ENCODE results near the gene ZNF496. TPM values are rescaled to one million over a fixed set of nuclear protein-coding genes. Genes with fewer than 3 reads are reported as not detected.
"Not testable (repeated sequence)": the region's sequence is repeated elsewhere in the genome, so short reads cannot be mapped to it uniquely, and the experiment has no call there.

ZNF496 gene
- total RNA-seq, 1 donor, result 21.3 TPM

GRCh38 chr1:247273013-247273412 lies 58.7 kb downstream of the ZNF496 start:
- no peak overlapping the region for H3K4me3 ChIP-seq (ENCODE audit: low read depth, low read length)
- TF ChIP-seq CTCF (IDR thresholded peaks at IDR 0.05; ENCODE audit: insufficient read depth, low read length), result no peak
- DNase-seq (ENCODE audit: low read depth), result no peak

GRCh38 chr1:247270003-247270402 lies 61.7 kb downstream of the ZNF496 start:
- TF ChIP-seq CTCF (IDR thresholded peaks at IDR 0.05; ENCODE audit: insufficient read depth, low read length), result no peak
- DNase-seq (ENCODE audit: low read depth), result no peak
- no peak overlapping the region for H3K4me3 ChIP-seq (ENCODE audit: low read depth, low read length)

- no peak for DNase-seq (ENCODE audit: low read depth)
- no peak overlapping the region for H3K4me3 ChIP-seq (ENCODE audit: low read depth, low read length)
- no peak for TF ChIP-seq CTCF (IDR thresholded peaks at IDR 0.05; ENCODE audit: insufficient read depth, low read length)
Measured at GRCh38 chr1:247269133-247269532, 62.5 kb downstream of the ZNF496 start.

- peak; percentile 4 for DNase-seq (ENCODE audit: low read depth)
- no peak for TF ChIP-seq CTCF (IDR thresholded peaks at IDR 0.05; ENCODE audit: insufficient read depth, low read length)
- H3K4me3 ChIP-seq (ENCODE audit: low read depth, low read length), result no peak overlapping the region
Measured at GRCh38 chr1:247268390-247269045, 63.1 kb downstream of the ZNF496 start.

- H3K4me3 ChIP-seq (ENCODE audit: low read depth, low read length), result no peak overlapping the region
- no peak for DNase-seq (ENCODE audit: low read depth)
- no peak for TF ChIP-seq CTCF (IDR thresholded peaks at IDR 0.05; ENCODE audit: insufficient read depth, low read length)
Measured at GRCh38 chr1:247266053-247266452, 65.6 kb downstream of the ZNF496 start.

GRCh38 chr1:247255772-247256171 lies 75.9 kb downstream of the ZNF496 start, which contains the start of gene VN1R5:
Gene VN1R5, plus strand, starts transcription at chr1:247256072.
- not testable (repeated sequence) for DNase-seq (ENCODE audit: low read depth); H3K4me3 ChIP-seq (ENCODE audit: low read depth, low read length)

- DNase-seq (ENCODE audit: low read depth), result no peak
- H3K4me3 ChIP-seq (ENCODE audit: low read depth, low read length), result no peak overlapping the region
- TF ChIP-seq CTCF (IDR thresholded peaks at IDR 0.05; ENCODE audit: insufficient read depth, low read length), result no peak
Measured at GRCh38 chr1:247247568-247247967, 84.1 kb downstream of the ZNF496 start.

Small RNAs within 50 kb of the gene (small RNA-seq; reads per million reads assigned to genes)
- not detected for gene RF00019

Other genes with a start within 250 kb of the ZNF496 start
- 7.4 and 9.4 TPM in 2 replicates for gene ZNF669, start 227.5 kb downstream of the ZNF496 start, total RNA-seq (ENCODE audit: low replicate concordance)
- 22.7 and 33.4 TPM in 2 replicates for gene ZNF124, start 159.8 kb downstream of the ZNF496 start, total RNA-seq (ENCODE audit: low replicate concordance)
- not detected in 2 replicates for gene VN1R5, start 75.8 kb downstream of the ZNF496 start, total RNA-seq (ENCODE audit: low replicate concordance)
- gene NLRP3, start 84.3 kb upstream of the ZNF496 start, total RNA-seq (ENCODE audit: low replicate concordance), result under 0.01 TPM in 1 of 2 replicates, not detected in the other
- not detected in 2 replicates for gene OR2B11, start 126.2 kb upstream of the ZNF496 start, total RNA-seq (ENCODE audit: low replicate concordance)
- not detected in 2 replicates for gene OR2C3, start 204.6 kb upstream of the ZNF496 start, total RNA-seq (ENCODE audit: low replicate concordance)
- gene GCSAML, start 217.3 kb upstream of the ZNF496 start, total RNA-seq (ENCODE audit: low replicate concordance), result not detected in 2 replicates

All from fibroblast of the aortic adventitia (primary cell).